GM10266 (cell line): Measurements from ENCODE around the gene LRP1B.
"Not testable (repeated sequence)": the region's sequence is repeated elsewhere in the genome, so short reads cannot be mapped to it uniquely, and the experiment has no call there.

Experiments used
- DNase-seq: peaks from one replicate; pipeline ENCODE4 v3.0.0; 2012; ENCODE audit errors: extremely low spot score
- TF ChIP-seq, protein P1 (sequence below): IDR thresholded peaks from 2 replicates; pipeline ENCODE4 v1.5.1; 2012; ENCODE audit warnings: mild to moderate bottlenecking, low read depth; ENCODE audit not compliant: control insufficient read depth, insufficient read depth; ENCODE audit errors: missing control alignments

The LRP1B gene

DNA sequence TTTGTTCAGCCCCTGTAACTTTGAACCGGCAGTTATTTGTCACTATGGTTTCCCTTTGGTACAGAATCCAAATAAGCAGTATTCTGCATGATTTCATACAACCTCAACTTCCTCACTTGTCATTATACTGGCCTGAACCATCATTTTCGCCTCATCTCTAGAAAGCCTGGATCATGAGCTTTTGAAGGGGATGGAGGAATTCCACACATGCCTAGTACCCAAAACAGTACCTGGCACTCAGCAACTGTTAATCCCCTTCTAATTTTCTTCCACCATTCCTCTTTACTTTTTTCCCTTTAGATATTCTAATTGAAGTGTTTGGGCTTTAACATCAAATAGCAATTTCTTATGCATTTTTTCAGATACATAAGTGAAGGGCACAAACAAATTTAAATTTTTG lies 1776.3 kb downstream of the LRP1B start:
- DNase-seq, result no peak
- TF ChIP-seq, protein P1, sequence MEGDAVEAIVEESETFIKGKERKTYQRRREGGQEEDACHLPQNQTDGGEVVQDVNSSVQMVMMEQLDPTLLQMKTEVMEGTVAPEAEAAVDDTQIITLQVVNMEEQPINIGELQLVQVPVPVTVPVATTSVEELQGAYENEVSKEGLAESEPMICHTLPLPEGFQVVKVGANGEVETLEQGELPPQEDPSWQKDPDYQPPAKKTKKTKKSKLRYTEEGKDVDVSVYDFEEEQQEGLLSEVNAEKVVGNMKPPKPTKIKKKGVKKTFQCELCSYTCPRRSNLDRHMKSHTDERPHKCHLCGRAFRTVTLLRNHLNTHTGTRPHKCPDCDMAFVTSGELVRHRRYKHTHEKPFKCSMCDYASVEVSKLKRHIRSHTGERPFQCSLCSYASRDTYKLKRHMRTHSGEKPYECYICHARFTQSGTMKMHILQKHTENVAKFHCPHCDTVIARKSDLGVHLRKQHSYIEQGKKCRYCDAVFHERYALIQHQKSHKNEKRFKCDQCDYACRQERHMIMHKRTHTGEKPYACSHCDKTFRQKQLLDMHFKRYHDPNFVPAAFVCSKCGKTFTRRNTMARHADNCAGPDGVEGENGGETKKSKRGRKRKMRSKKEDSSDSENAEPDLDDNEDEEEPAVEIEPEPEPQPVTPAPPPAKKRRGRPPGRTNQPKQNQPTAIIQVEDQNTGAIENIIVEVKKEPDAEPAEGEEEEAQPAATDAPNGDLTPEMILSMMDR, result no peak

DNA sequence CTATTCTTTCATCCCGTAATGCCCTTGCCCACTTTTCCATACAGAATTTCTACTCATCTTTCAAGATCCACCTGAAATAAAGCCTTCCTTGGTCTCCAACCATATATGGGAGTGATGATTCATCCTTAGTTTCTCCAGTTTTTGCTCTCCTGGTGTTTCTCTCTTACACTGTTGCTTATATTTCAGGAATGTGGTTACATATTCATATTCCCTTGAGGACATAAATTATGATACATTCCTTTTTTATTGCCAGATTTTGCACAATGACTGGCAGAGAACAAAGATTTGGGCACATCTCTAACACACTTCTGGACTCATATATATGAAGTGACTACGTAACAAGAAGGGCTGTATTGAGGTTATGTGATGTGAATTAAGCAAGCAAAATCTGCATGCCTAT lies 1777.3 kb downstream of the LRP1B start:
- no peak for DNase-seq
- TF ChIP-seq, protein P1, result no peak

DNA sequence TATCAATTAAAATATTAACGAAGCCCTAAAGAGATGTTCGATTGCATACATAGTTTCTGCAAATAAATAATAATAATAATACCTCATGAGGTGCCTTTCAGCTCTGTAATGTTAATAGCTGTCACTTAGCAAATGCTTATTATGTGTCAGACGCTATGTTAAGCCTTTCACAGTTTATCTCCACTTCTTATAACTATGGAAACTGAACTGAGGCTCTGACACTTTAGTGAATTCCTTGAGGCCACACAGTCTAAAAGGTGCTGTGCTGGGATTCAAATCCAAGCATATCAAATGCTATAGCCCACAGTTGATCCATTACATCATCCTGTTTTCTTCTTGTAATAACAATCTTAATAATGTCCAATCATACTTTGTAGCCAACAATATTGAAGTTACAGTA lies 1779.1 kb downstream of the LRP1B start:
- TF ChIP-seq, protein P1, result no peak
- no peak for DNase-seq

GRCh38 chr2:140349695-140350094 lies 1781.1 kb downstream of the LRP1B start:
- TF ChIP-seq, protein P1, result no peak
- no peak for DNase-seq

DNA sequence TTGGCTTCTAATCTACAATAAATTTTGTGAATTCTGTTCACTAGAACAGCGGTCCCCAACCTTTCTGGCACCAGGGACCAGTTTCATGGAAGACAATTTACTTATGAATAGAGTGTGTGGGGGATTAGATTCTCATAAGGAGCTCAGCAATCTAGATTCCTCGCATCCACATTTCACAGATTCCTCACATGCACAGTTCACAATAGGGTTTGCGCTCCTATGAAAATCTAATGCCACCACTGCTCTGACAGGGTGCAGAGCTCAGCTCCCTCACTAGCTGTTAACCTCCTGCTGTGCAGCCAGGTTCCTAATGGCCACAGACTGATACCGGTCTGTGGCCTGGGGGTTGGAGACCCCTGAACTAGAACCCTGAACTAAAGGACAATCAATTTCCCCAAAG lies 1782.0 kb downstream of the LRP1B start:
- no peak for DNase-seq
- TF ChIP-seq, protein P1, result no peak

DNA sequence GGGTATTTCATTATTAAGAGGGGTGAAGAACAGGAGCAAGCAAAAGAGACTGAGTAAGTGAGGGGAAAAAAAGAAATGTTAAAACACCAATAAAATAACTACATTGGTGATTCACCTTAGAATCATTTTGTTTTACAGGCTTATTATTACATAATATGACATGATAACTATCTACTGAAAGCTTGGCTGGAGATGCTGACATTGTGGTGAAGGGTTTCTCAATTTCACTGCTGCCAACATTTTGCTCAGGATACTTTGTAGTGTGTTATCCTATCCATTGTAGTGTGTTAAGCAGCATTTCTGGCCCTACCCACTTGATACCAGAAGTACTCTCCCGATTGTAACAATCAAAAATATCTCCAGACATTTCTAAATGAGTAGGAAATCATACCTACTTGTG lies 1786.0 kb downstream of the LRP1B start:
- TF ChIP-seq, protein P1, result no peak
- no peak for DNase-seq

- not testable (repeated sequence) for DNase-seq
These were observed 1786.5 kb downstream of the LRP1B start for GRCh38 chr2:140344266-140344665.

- TF ChIP-seq, protein P1, result no peak
- DNase-seq, result no peak
These were observed 1792.0 kb downstream of the LRP1B start for GRCh38 chr2:140338795-140339194.
